Sigmoid colon (tissue), 7 donors: Measurements from ENCODE around the gene CFAP20DC. TPM values are rescaled to one million over a fixed set of nuclear protein-coding genes. Genes with fewer than 3 reads are reported as not detected.

Experiments used
- DNase-seq: peaks from one replicate; pipeline ENCODE4 v3.0.0-alpha.2; 2019
- H3K27ac ChIP-seq, 4 donors: fragments of 200-600 bp; sonication (generic); one replicate each; pipeline ENCODE4 v1.5.1; 2016 to 2019; ENCODE audit warnings: mild to moderate bottlenecking in 1 of 4
- H3K27me3 ChIP-seq, 3 donors: fragments of 200-600 bp; sonication (generic); one replicate each; pipeline ENCODE4 v1.5.1; 2019; ENCODE audit warnings: mild to moderate bottlenecking in 1 of 3
- H3K36me3 ChIP-seq, 4 donors: fragments of 200-600 bp; sonication (generic); one replicate each; pipeline ENCODE4 v1.5.1; 2016 to 2019
- H3K4me1 ChIP-seq, 4 donors: fragments of 200-600 bp; sonication (generic); one replicate each; pipeline ENCODE4 v1.5.1; 2017 to 2019
- H3K4me3 ChIP-seq, 4 donors: fragments of 200-600 bp; sonication (generic); one replicate each; pipeline ENCODE4 v1.5.1; 2017 to 2019; ENCODE audit warnings: mild to moderate bottlenecking in 2 of 4, moderate library complexity in 1 of 4
- H3K9me3 ChIP-seq, 4 donors: fragments of 200-600 bp in 3 of 4; sonication (generic) in 3 of 4; one replicate each; pipeline versions ENCODE4 v1.5.1 to v1.6.1; 2013 to 2019
- EP300 ChIP-seq, 4 donors: sonication (generic); formaldehyde crosslinking; IDR thresholded peaks; one replicate each; pipeline ENCODE4 v1.6.1; 2017; ENCODE audit warnings: antibody characterized with exemption in 4 of 4
- POLR2A ChIP-seq, 2 donors: fragments of 450-650 bp; IDR thresholded peaks; one replicate each; pipeline ENCODE4 v1.6.1; 2016; ENCODE audit warnings: antibody characterized with exemption in 2 of 2, mild to moderate bottlenecking in 2 of 2, moderate library complexity in 2 of 2
- POLR2AphosphoS5 ChIP-seq, 4 donors: sonication (generic); formaldehyde crosslinking; IDR thresholded peaks; one replicate each; pipeline ENCODE4 v1.6.1; 2017; ENCODE audit warnings: antibody characterized with exemption in 4 of 4
- WGBS, 2 donors: extraction: QIAGEN DNeasy Blood & Tissue Kit; methylation state at CpG; one replicate each; pipeline ENCODE4 v1.1.7; 2013; 5-methylcytosine and 5-hydroxymethylcytosine counted together
- intact Hi-C: fragments of 100-400 bp; cut with DNase I; formaldehyde crosslinking; loops from one replicate; pipeline ENCODE4 v1.15.1; 2023
- polyA plus RNA-seq, 3 donors: library from polyadenylated mRNA; stranded (reverse); fragments of 200-250 nt; gene quantifications; one replicate each; pipeline ENCODE4 v1.2.3, GENCODE V29; 2013
- total RNA-seq, 4 donors: library from RNA; depleted of rRNA; stranded (reverse); fragments of >200 nt; gene quantifications; one replicate each; pipeline ENCODE4 v1.1.0, GENCODE V29; 2016
- TF ChIP-seq, protein P1 (sequence below), 4 experiments: fragments of 450-650 bp in 3 of 4; fragments of 200-600 bp in 1 of 4; IDR thresholded peaks; one replicate each; pipeline ENCODE4 v1.5.1; 2016 to 2019; ENCODE audit warnings: antibody characterized with exemption in 4 of 4, mild to moderate bottlenecking in 3 of 4, moderate library complexity in 2 of 4
- donor health status: healthy with polysubstance abuse.
- donor health status: Bipolar disorder and iron deficiency.
- donor health status: healthy.

The CFAP20DC gene
- total and polyA plus RNA-seq, 7 donors, result under 0.01 to 0.83 (median 0.37) TPM; not detected in 1

- intact Hi-C loops, result no loop called here
Observed at GRCh38 chr3:58953288-58953687, 96.5 kb downstream of the CFAP20DC start.

GRCh38 chr3:58952128-58952917 lies 97.5 kb downstream of the CFAP20DC start:
- WGBS, 2 donors, result 65 to 88% methylated on average over 4 of the region's 4 CpGs

More at GRCh38 chr3:58953288-58953687, 96.5 kb downstream of the CFAP20DC start:
- TF ChIP-seq EP300 (IDR thresholded peaks at IDR 0.05), result no peak
- TF ChIP-seq, protein P1, sequence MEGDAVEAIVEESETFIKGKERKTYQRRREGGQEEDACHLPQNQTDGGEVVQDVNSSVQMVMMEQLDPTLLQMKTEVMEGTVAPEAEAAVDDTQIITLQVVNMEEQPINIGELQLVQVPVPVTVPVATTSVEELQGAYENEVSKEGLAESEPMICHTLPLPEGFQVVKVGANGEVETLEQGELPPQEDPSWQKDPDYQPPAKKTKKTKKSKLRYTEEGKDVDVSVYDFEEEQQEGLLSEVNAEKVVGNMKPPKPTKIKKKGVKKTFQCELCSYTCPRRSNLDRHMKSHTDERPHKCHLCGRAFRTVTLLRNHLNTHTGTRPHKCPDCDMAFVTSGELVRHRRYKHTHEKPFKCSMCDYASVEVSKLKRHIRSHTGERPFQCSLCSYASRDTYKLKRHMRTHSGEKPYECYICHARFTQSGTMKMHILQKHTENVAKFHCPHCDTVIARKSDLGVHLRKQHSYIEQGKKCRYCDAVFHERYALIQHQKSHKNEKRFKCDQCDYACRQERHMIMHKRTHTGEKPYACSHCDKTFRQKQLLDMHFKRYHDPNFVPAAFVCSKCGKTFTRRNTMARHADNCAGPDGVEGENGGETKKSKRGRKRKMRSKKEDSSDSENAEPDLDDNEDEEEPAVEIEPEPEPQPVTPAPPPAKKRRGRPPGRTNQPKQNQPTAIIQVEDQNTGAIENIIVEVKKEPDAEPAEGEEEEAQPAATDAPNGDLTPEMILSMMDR (IDR thresholded peaks at IDR 0.05), result no peak
- no peak for TF ChIP-seq POLR2A (IDR thresholded peaks at IDR 0.05)
- no peak for TF ChIP-seq POLR2AphosphoS5 (IDR thresholded peaks at IDR 0.05)
- WGBS, 2 donors, result 96% methylated on average over 1 of the region's 1 CpG
- Histone ChIP-seq H3K36me3 (no peaks in the 10 kb centered on the region), H3K27ac (no peak overlapping the region), H3K27me3 (no peaks in the 10 kb centered on the region), H3K4me1 (no peaks in the 10 kb centered on the region), H3K4me3 (no peak overlapping the region), H3K9me3 (no peaks in the 10 kb centered on the region)
- no peak for DNase-seq

DNA sequence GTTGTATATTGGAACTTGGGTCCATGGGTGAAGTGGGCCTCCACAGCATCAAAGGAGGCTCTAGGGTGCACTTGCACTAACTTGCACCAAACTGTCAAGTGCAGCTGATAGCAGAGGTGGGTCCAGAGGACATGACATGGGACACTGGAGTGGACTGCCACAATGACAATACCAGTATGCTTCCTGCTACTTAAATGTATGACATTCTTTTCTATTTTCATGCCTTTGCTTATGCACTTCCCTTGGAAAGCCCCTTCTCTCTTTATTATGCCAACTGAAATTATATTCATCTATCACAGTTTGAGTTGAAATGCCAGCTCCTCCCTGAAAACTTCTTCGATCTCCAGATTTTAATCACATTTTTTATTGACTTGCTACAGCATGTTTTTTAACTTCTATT lies 101.8 kb downstream of the CFAP20DC start:
- Histone ChIP-seq H3K27ac (no peak overlapping the region), H3K36me3 (no peaks in the 10 kb centered on the region), H3K9me3 (no peaks in the 10 kb centered on the region), H3K4me3 (no peak overlapping the region), H3K4me1 (no peaks in the 10 kb centered on the region), H3K27me3 (no peaks in the 10 kb centered on the region)
- intact Hi-C loops, result no loop called here
- no peak for DNase-seq
- 80 to 86% methylated on average over 1 of the region's 1 CpG for WGBS, 2 donors
- TF ChIP-seq POLR2AphosphoS5 (IDR thresholded peaks at IDR 0.05) (no peak), EP300 (IDR thresholded peaks at IDR 0.05) (no peak), POLR2A (IDR thresholded peaks at IDR 0.05) (no peak)
- TF ChIP-seq, protein P1 (IDR thresholded peaks at IDR 0.05), result no peak

More at GRCh38 chr3:58952128-58952917, 97.5 kb downstream of the CFAP20DC start:
- no peaks in the 10 kb centered on the region for H3K27me3 ChIP-seq
- no peak for DNase-seq
- intact Hi-C loops, result no loop called here
- no peak overlapping the region for H3K4me3 ChIP-seq
- H3K4me1 ChIP-seq, result no peaks in the 10 kb centered on the region
- no peak overlapping the region for H3K27ac ChIP-seq
- no peaks in the 10 kb centered on the region for H3K36me3 ChIP-seq
- no peak for TF ChIP-seq POLR2A (IDR thresholded peaks at IDR 0.05)
- TF ChIP-seq POLR2AphosphoS5 (IDR thresholded peaks at IDR 0.05), result no peak
- TF ChIP-seq EP300 (IDR thresholded peaks at IDR 0.05), result no peak
- TF ChIP-seq, protein P1 (IDR thresholded peaks at IDR 0.05), result no peak
- H3K9me3 ChIP-seq, result no peaks in the 10 kb centered on the region

DNA sequence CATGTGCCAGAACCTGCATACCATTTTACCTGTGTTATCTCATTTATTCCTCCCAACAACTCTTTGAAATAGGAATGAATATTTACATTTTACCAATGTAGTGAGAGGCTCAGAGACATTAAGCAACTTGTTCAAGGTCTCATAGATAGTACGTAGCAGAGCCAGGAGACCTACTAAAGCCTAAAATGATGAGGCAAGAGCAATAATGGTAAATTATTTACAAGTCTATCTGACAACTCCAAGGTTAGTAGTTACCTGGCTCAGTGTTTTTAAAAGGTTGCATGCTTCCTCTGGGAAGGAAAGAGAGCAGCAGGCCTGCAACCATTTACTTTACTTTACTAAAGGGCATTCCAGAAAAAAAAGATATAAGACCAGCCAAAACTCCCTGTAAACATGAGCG lies 103.0 kb downstream of the CFAP20DC start:
- Histone ChIP-seq H3K4me1 (no peaks in the 10 kb centered on the region), H3K36me3 (no peaks in the 10 kb centered on the region), H3K4me3 (no peak overlapping the region), H3K27me3 (no peaks in the 10 kb centered on the region), H3K27ac (no peak overlapping the region), H3K9me3 (no peaks in the 10 kb centered on the region)
- no peak for TF ChIP-seq POLR2AphosphoS5 (IDR thresholded peaks at IDR 0.05)
- no peak for DNase-seq
- WGBS, 2 donors, result 43 to 88% methylated on average over 2 of the region's 2 CpGs
- intact Hi-C loops, result no loop called here

GRCh38 chr3:58938057-58938456 lies 111.8 kb downstream of the CFAP20DC start:
- TF ChIP-seq POLR2A (IDR thresholded peaks at IDR 0.05) (no peak), POLR2AphosphoS5 (IDR thresholded peaks at IDR 0.05) (no peak), EP300 (IDR thresholded peaks at IDR 0.05) (no peak)
- TF ChIP-seq, protein P1 (IDR thresholded peaks at IDR 0.05), result no peak
- 84 to 86% methylated on average over 2 of the region's 2 CpGs for WGBS, 2 donors

More at GRCh38 chr3:58938057-58938456, 111.8 kb downstream of the CFAP20DC start:
- Histone ChIP-seq H3K9me3 (no peaks in the 10 kb centered on the region), H3K27ac (no peak overlapping the region), H3K4me3 (no peak overlapping the region), H3K4me1 (no peaks in the 10 kb centered on the region), H3K36me3 (no peaks in the 10 kb centered on the region), H3K27me3 (no peaks in the 10 kb centered on the region)
- DNase-seq, result no peak
- intact Hi-C loops, result no loop called here
